GM18519 (cell line): ENCODE data around the gene PTPRN2.
"Not testable (repeated sequence)": the region's sequence is repeated elsewhere in the genome, so short reads cannot be mapped to it uniquely, and the experiment has no call there.

Experiments used
- ATAC-seq: cut with Tn5 transposase; IDR thresholded peaks from one replicate; pipeline ENCODE4 v1.9.1; 2021; ENCODE audit warnings: mild to moderate bottlenecking, moderate library complexity; ENCODE audit not compliant: unreplicated experiment, low FRiP score

Gene PTPRN2

DNA sequence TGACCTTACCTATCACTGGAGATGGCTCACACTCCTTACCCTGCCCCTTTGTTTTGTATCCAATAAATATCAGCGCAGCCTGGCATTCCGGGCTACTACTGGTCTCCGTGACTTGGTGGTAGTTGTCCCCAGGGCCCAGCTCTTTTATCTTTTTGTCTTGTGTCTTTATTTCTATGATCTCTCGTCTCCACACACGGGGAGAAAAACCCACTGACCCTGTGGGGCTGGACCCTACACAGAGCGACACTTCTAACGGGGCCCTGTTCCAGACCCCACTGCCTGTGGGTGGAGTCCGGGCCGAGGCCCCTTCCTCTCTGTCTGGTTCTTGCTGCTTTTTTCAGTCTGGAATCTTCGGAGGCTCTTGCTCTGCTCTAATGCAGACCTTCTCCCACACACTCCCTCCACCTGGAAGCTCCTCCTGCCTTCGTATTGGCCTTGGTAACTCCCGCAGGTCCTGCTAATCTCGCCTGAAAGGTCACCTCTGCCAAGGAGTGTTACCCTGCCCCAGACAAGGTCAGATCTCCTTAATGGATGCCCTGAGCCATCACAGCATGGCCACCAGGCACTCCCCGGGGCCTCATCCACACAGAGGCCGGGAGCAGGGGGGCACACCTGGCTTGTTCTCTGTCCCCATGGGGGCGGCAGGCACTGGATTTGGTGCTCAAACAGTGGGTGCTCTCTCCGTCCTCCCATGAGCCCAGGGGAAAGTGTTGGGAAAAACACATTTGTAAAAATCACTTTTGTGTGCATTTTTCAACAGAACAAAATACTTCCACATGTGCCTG lies 531.7 kb downstream of the PTPRN2 start:
- no peak for ATAC-seq

DNA sequence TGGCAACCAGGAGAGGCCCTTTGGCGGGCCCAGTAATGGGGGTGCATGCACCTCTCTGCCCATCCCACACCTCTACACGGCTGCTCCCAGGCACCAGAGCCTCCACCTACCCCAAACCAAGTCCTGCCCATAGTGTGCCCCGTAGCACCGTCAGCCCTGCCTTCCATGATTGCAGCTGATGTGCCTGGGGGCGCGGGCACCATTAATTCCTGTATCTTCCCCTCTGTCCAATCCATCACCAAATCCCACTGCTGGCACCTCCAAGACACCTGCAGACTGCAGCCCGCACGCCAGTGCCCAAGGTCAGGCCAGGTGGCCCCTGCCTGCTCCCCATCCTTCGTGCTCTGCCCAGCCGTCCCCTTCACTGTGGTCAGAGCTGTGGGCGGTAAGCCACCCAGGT lies 533.0 kb downstream of the PTPRN2 start:
- no peak for ATAC-seq

DNA sequence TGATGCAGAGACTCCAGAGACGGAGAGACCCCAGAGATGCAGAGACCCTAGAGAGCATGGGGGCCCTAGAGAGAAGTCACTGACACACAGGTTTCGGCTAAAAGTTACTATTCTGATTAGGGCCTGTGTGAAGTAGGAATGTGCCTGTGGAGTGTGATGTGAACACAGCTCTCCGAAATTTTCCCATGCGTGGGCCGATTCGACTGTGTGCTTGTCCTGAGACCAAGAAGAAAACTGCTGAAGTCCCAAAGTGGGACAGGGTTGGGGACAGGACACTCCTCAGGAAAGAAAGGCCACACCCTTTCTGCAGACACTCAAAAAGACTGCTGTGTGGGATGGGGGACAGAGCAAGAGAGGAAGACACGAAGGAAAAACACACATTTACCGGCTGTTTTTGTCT lies 533.5 kb downstream of the PTPRN2 start:
- ATAC-seq, result no peak

DNA sequence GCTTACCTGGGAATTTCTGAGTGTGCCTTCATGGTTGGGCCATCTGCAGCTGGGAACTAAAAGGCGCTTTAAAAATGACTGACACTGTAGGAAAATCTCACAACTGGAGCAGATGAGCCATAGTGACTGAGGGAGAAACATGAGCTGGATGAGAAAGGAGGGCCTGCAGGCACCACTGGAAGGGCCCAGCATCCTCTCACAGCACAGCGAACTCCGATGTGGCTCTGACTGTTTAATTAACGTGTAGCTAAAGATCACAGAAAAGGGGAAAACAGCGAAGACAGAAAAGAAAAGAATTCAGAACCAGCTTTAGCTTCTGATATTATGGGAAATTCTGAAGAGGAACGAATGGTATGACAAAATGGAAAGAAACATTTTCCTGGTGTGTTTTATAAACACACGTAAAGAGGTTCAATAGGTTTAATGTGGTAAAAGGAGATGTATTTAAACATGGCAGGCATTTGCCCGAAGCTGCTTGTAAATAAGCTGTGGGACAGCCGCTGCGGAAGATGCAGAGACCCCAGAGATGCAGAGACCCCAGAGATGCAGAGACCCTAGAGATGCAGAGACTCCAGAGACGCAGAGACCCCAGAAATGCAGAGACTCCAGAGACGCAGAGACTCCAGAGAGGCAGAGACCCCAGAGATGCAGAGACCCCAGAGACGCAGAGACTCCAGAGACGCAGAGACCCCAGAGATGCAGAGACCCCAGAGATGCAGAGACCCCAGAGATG lies 534.3 kb downstream of the PTPRN2 start:
- no peak for ATAC-seq

DNA sequence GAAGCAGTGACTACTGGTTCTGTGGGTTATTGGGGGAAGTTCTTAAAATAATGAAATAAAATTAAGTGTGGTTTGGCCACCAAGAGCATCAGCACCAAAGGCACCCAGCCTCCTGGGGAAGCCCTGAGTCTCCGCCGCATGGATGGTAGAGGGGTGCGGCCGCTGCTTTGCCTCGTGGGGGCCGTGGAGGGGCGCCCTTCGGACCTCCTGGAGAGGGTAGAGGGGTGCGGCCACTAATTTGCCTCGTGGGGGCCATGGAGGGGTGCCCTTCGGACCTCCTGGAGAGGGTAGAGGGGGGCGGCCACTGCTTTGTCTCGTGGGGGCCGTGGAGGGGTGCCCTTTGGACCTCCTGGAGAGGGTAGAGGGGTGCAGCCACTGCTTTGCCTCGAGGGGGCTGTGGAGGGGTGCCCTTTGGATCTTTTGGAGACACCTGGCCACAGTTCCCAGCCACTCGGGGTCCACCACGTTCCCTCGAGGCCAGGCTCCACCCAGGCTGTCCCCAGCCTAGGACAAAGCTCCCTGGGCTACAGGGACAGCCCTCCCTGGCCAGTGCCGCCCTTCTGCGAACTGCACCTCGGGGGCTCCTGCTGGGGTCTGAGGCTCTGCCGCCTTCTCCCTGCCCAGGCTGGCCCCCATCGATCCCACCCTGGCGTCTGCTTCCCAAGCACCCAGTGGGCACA lies 535.1 kb downstream of the PTPRN2 start:
- ATAC-seq, result no peak

DNA sequence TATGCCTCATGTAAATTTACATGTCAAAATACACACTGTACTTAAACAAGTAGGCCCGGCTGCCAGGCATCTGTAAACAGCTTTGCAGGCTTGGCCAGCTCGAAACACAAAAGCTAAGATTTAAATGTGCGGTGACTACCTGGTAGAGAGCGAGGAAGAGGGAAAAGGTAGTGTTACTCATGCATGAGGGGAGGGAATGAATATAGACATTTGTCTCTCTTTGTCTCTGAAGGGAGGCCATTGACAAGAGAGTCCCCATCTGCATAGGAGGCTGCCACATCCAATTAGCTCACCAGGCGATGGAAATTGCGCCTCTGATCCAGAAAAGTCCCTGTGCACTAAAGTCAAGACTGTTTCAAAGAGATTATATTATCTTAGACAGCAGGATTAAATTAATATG lies 535.8 kb downstream of the PTPRN2 start:
- no peak for ATAC-seq

DNA sequence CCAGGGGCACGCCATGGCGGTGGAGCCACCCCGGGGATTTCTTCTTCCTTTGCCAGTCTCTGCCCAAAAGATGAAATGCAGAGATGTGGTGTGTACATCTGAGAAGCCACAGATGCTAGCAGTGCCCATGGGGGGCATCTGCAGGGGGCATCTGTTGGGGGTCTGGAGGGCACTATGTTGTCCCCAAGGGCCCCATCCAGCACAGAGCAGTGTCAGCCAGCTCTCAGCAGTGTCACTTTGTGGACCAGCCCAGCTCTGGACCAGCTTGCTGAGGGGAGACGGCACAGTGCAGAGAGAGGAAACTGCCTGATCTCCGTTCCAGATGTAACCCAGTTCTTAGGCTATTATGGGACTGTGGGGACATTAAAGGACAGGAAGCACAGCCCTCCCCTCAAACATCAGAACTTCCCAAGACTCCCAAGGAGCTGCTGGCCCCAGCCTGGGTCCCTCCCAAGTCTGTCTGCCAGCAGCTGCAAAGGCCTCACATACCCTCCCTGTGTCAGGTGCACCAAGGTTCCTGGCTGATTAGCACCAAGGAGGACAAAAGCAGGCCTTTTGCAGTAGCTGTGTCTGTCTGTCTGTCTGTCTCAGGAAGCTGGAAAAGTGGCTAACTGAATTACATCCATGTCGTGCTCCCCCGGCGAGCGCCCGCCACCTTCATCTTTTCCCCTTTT lies 536.5 kb downstream of the PTPRN2 start:
- no peak for ATAC-seq

DNA sequence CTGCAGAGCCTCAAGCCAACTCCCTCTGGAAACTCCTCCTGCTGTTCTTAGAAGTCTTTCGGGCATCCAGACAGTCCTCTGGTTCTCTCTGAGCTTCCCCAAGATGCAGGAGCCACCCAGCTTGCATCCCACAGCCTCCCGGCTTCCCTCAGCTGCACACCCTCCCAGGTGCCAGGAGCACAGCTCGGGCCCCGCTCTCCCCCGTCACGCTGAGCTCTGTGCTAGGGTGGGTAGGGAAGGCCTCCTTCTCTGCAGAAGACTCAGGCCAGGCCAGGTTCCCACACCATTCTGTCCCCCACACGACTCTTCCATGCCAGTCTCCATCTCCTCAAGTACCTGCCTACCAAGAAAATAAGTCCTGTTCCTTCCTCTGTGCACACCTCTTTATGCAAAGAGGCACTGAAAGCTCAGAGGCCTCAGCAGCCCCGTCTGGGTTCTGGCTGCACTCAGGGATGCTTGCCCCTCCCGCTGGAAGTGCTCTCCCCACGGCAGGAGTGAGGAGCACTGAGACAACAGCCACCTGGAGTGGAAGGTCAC lies 537.1 kb downstream of the PTPRN2 start:
- no peak for ATAC-seq

DNA sequence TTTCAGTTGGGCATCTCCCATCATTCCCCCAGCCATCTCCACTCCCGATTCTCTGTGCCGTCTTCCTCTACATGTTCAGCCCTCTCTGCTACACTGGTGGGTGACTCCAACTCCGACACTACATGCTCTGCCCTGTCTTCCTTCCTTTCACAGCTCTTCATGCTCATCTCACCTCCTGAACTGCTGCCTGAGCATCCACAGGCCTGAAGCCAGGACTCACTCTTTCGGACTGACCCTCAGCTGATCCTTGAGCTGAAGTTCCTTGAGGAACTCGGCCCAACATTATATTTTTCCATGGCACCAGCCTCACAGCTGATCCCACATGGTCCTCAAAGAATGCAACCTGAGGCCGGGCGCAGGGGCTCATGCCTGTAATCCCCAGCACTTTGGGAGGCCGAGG lies 538.4 kb downstream of the PTPRN2 start:
- ATAC-seq, result no peak

DNA sequence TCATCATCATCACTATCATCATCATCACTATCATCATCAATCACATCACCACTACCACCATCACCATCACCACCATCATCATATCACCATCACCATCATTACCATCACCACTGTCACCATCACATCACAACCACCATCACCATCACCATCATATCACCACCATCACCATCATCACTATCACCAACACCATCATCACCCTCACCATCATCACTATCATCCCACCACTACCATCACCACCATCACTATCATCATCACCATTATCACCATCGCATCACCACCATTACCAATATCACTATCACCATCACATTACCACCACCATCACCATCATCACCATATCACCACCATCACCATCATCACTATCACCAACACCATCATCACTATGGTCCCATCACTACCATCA lies 539.1 kb downstream of the PTPRN2 start:
- no peak for ATAC-seq

DNA sequence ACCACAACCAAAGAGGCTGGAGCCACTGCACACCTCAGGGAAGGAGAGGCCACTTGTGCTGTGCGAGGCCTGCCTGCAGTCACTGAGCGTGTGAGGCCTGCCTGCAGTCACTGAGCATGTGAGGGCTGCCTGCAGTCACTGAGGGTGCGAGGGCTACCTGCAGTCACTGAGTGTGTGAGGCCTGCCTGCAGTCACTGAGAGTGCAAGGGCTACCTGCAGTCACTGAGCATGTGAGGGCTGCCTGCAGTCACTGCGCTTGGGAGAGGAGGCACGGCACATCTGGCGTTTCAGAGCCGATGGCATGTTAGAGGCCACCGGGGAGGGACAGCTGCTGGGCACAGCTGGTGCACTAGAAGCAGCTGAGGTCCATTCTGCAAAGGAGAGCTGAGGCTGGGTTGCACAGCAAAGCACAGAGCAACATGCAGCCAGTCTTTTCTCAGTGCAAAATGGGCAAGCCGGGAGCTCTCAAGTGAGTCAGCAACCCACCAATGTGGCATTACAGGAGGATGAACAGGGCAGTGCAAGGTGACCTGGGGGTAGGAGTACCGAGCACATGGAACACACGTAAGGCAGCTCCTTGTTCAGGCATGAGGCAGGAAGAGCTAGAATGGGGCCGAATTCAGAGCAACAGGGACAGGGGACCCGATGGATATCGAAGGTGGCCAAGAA lies 540.1 kb downstream of the PTPRN2 start:
- ATAC-seq, result no peak

DNA sequence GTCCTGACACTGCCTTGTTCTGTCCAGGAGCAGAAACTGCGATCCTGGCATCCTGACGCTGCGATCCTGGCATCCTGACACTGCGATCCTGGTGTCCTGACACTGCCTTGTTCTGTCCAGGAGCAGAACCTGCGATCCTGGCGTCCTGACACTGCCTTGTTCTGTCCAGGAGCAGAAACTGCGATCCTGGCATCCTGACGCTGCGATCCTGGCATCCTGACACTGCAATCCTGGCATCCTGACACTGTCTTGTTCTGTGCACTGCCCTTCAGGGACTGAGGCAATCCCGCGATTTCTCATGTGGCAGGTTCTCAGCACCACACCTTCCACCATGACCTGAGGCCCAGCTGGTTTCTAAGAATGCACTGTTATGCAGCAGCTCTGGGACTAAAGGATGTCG lies 541.4 kb downstream of the PTPRN2 start:
- not testable (repeated sequence) for ATAC-seq

DNA sequence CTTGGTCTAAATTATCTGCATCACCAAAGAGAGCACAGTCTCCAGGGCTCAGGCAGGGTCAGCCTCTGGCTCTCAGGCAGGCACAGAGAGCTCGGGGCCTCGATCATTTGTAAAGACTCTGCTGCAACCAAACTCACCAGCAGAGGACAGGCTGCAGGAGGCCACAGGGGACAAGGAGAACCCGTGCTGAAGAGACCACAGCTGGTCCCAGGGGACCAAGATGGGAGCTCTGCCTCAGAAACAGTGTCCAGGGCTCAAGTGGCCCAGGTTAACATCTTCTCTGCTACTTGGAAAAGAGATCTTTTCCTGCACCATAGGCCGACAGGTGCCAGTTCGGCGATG lies 543.2 kb downstream of the PTPRN2 start:
- ATAC-seq, result no peak

DNA sequence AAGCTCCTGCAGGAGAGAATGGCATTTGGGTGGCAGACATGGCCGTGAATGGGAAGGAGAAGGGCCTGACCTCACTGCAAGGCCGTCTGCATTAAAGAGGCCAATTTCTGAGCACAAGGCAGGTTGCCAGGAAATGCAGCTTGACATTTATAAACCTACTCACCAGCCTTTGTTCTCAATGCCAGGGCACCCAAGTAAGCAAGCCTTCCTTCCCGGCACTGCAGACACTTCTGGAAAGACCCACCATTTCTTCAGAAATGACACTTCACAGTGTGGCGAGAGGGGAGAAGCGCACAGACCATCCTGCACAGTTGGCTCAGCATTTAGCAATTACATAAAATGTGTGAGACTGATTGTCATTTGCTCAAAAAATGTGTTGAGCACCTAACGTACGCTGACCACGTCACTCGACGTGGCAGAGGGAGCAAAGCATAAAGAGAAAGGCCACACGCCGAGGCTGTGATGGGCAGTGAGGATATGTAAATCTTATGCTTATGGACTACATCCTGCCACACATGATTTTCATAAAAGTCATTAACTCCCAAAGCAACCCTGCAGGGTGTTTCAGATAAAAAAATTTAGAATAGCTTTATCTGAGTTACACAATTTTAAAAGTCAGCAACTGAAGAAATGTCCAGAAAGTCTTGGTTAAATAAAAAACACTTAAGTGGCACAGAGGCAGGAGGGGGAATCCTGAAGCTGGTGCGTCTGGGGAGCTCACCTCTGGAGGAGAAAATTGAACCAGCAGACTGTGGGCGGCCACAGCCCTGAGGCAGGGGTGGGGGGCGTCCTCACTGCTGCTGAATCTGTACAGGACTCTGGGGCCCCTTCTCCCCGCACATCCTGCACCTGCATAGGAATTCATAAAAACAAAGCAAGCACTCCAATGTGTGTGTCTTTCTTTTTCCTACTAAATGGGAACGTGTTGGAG lies 543.8 kb downstream of the PTPRN2 start:
- ATAC-seq, result no peak

DNA sequence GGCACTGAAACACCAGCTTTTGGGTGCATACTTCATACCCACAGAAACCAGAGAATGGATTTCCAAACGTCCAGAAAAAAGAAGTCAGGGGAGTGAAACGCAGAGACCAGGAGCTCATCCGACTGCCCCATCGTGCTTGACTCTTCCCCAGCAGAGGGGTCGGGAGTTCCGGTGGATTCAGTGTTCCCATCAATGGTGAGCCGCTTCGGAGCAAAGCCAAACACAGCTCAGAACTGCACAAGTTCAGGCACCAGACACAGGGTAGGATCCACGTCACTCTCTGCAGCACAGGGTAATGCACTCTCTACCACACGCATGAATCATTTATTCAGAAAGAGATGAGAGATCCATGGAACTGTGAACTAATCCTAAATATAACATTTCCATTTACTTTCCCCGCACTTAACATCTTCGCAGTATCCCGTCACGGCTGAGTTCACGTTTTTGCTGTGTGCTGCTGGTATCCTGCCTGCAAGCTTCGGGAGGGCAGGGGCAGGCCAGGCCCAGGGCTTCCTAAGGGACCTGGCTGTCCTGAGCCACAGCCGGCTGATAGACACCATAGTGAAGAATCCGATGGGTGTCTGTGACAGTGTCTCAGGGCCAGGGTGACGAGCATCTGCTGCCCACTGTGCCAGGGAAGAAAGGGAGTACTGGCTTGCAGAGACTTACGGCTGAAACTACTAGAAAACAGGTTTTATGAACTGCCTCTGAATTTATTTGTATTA lies 545.3 kb downstream of the PTPRN2 start:
- ATAC-seq, result no peak

DNA sequence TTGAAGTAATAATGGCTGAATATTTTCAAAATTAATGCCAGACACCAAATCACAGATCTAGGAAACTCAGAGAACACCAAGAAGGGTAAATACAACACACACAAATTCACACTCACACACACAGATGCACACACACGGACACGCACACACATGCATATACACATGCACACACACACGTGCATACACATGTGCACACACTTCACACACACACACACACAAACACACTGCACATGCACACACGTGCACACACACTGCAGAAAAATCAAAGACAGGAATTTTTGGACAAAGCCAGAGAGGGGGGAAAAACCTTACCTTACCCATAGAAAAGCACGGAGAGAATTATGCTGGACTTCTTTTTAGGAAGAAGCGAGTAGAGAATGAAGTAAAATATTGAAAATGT lies 547.4 kb downstream of the PTPRN2 start:
- no peak for ATAC-seq

DNA sequence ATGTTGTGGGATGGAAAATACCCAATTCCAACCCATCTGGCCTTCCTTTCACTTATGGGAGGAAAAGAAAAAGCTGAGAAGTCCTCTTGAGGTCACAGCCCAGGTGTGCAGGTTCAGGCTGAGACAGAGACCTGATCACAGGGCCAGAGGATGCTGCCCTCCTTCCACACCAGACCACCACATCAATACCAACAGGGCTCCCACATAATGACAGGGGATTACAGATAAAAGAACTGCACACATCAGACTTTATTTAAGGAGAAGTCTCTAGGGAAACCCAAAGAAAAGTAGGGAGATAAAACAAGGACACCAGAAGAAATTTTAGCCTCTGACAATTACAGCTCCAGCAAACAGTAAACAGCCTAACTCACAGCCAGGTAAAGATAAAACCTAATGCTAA lies 548.4 kb downstream of the PTPRN2 start:
- ATAC-seq, result no peak

DNA sequence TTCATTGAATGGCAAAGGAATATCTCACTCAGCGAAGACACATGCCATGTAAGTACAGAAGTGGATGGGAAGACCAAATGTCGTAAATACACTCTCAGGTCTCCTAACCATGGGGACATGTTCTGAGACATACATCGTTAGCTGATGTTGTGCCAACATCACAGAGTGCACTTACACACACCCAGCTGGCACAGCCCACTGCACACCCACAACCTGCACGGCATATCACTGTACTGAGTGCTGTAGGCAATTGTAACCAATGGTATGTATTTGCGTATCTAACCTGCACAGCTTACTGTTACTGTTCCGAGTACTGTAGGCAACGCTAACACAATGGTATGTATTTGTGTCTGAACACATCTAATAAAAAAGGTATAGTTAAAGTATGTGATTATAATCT lies 550.4 kb downstream of the PTPRN2 start:
- ATAC-seq, result no peak

DNA sequence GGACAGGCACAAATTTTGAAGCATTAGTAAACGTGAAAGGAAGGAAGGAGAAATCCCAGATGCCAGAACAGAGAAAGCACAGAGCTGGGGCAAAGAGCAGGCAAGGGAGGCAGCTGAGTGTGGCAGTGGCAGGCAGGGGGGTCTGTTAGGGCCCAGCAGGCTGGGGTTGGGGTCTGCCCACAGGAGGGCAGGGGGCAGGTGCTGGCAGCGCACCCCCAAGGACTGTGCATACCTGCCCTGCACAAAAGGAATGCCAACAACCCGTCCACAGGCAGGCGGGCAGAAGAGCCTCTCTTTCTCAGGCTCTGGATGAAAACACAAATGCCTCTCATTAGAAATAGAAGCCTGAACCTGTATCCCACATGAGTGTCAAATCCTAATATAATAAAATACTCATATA lies 552.3 kb downstream of the PTPRN2 start:
- no peak for ATAC-seq
